Mucosa of descending colon (tissue), 3 donors: Measurements from ENCODE around the gene AWAT2. TPM values are rescaled to one million over a fixed set of nuclear protein-coding genes. Genes with fewer than 3 reads are reported as not detected.

Experiments used
- ATAC-seq: fragments of 200-7000 bp; cut with Tn5 transposase; one replicate; pipeline ENCODE4 v1.9.1; 2020; ENCODE audit warnings: mild to moderate bottlenecking, moderate library complexity
- DNase-seq, 3 donors: peaks; one replicate each; pipeline ENCODE4 v3.0.0-alpha.2; 2020
- H3K36me3 ChIP-seq: fragments of 200-600 bp; one replicate; pipeline ENCODE4 v1.8.0; 2021; ENCODE audit warnings: low read depth, mild to moderate bottlenecking
- H3K4me1 ChIP-seq: fragments of 200-600 bp; one replicate; pipeline ENCODE4 v1.8.0; 2021; ENCODE audit warnings: low read depth, mild to moderate bottlenecking
- H3K4me3 ChIP-seq: fragments of 200-600 bp; one replicate; pipeline ENCODE4 v1.8.0; 2021; ENCODE audit warnings: mild to moderate bottlenecking
- H3K9me3 ChIP-seq: fragments of 200-600 bp; one replicate; pipeline ENCODE4 v1.8.0; 2021; ENCODE audit warnings: mild to moderate bottlenecking
- CTCF ChIP-seq: fragments of 200-600 bp; IDR thresholded peaks from one replicate; pipeline ENCODE4 v1.8.0; 2022; ENCODE audit warnings: antibody characterized with exemption, mild to moderate bottlenecking
- intact Hi-C, 2 donors: fragments of 100-400 bp; cut with DNase I in 1 of 2; cut with micrococcal nuclease in 1 of 2; formaldehyde crosslinking; loops; one replicate each; pipeline versions ENCODE4 v1.11.0 to v1.11.1; 2022; cut with DNase I, micrococcal nuclease
- total RNA-seq, 3 donors: library from RNA; stranded (reverse); fragmentation: NEBNext Ultra II Directional in 2 of 3; extraction: Animal tissue kit (Norgen Biotek cat#: 25700) in 2 of 3; gene quantifications; one replicate each; pipeline versions ENCODE4 v1.2.1 to v1.2.4, GENCODE V29; 2021 to 2023
- donor health status: DM: no; HTN: no; CAD: no; lungs with moderate emphysema.
- donor health status: DM: no; HTN: no; CAD: no.
- donor health status: DM: no; HTN: yes; CAD: no.

Gene AWAT2
- total RNA-seq, 3 donors from 2014 or later = not detected

- no peaks in the 10 kb centered on the region for H3K9me3 ChIP-seq
- H3K36me3 ChIP-seq = no peaks in the 10 kb centered on the region
- H3K4me1 ChIP-seq = no peaks in the 10 kb centered on the region
- no peak for ATAC-seq
- H3K4me3 ChIP-seq = no peak overlapping the region
- TF ChIP-seq CTCF = no peak
- intact Hi-C loops = no loop called here
- DNase-seq = no peak
Measured at GRCh38 chrX:70041993-70042392, 7.7 kb downstream of the AWAT2 start.

GRCh38 chrX:70039758-70040157 is 10.0 kb downstream of the AWAT2 start:
- TF ChIP-seq CTCF = no peak
- H3K36me3 ChIP-seq = no peaks in the 10 kb centered on the region
- intact Hi-C loops = loop anchor here in 1 of 2 donors (10.0 kb wide), 1 partner anchor 505 kb away; no protein-coding TSS in a partner anchor
- ATAC-seq (no peak), DNase-seq (no peak)
- no peak overlapping the region for H3K4me3 ChIP-seq
- H3K9me3 ChIP-seq = no peaks in the 10 kb centered on the region
- H3K4me1 ChIP-seq = no peaks in the 10 kb centered on the region

GRCh38 chrX:70038951-70039350 is 10.8 kb downstream of the AWAT2 start:
- TF ChIP-seq CTCF = no peak
- Histone ChIP-seq H3K4me3 (no peak overlapping the region), H3K4me1 (no peaks in the 10 kb centered on the region), H3K9me3 (no peaks in the 10 kb centered on the region), H3K36me3 (no peaks in the 10 kb centered on the region)
- intact Hi-C loops = loop anchor here in 1 of 2 donors (10.0 kb wide), 1 partner anchor 504 kb away; no protein-coding TSS in a partner anchor
- no peak for ATAC-seq
- peak in 1 of 3 donors; percentile 5 for DNase-seq

GRCh38 chrX:70038515-70038914 is 11.2 kb downstream of the AWAT2 start:
- no peaks in the 10 kb centered on the region for H3K36me3 ChIP-seq
- TF ChIP-seq CTCF = no peak
- ATAC-seq = no peak
- no peaks in the 10 kb centered on the region for H3K4me1 ChIP-seq
- H3K9me3 ChIP-seq = no peaks in the 10 kb centered on the region
- intact Hi-C loops = loop anchor here in 1 of 2 donors (10.0 kb wide), 1 partner anchor 504 kb away; no protein-coding TSS in a partner anchor
- H3K4me3 ChIP-seq = no peak overlapping the region
- DNase-seq = no peak

- intact Hi-C loops = loop anchor here (5.0 to 10.0 kb wide), 2 partner anchors 500 to 502 kb away; no protein-coding TSS in a partner anchor
- no peaks in the 10 kb centered on the region for H3K36me3 ChIP-seq
- no peak for ATAC-seq
Measured at GRCh38 chrX:70034646-70035045, 15.1 kb downstream of the AWAT2 start.

More at GRCh38 chrX:70034646-70035045, 15.1 kb downstream of the AWAT2 start:
- H3K4me1 ChIP-seq = no peaks in the 10 kb centered on the region
- DNase-seq = no peak
- H3K9me3 ChIP-seq = no peaks in the 10 kb centered on the region
- TF ChIP-seq CTCF = no peak
- H3K4me3 ChIP-seq = no peak overlapping the region
